Stimulated activated naive CD4-positive, alpha-beta T cell treated with Interleukin-2 at 50 U/mL for 16 hours (primary cell): ENCODE results near the gene TRPM3.

Source experiments
- DNase-seq: peaks from one replicate; lab custom pipeline; 2025; lab: John Stamatoyannopoulos, UW

TRPM3 gene

GRCh38 chr9:70609542-70610286 is 511.7 kb downstream of the TRPM3 start:
- DNase-seq: no peak

GRCh38 chr9:70609011-70609410 is 512.4 kb downstream of the TRPM3 start:
- DNase-seq: no peak

- DNase-seq: no peak
Observed at GRCh38 chr9:70607926-70608325, 513.5 kb downstream of the TRPM3 start.

GRCh38 chr9:70607329-70607728 is 514.1 kb downstream of the TRPM3 start:
- no peak for DNase-seq

- no peak for DNase-seq
Observed at GRCh38 chr9:70603020-70603411, 518.4 kb downstream of the TRPM3 start.

GRCh38 chr9:70602321-70603019 is 519.0 kb downstream of the TRPM3 start:
- no peak for DNase-seq

- no peak for DNase-seq
Observed at GRCh38 chr9:70601000-70601951, 520.1 kb downstream of the TRPM3 start.

GRCh38 chr9:70600506-70600905 is 520.9 kb downstream of the TRPM3 start:
- DNase-seq: no peak

GRCh38 chr9:70597886-70598285 is 523.5 kb downstream of the TRPM3 start:
- DNase-seq: no peak

GRCh38 chr9:70595211-70595610 is 526.2 kb downstream of the TRPM3 start:
- no peak for DNase-seq

GRCh38 chr9:70594386-70594944 is 527.0 kb downstream of the TRPM3 start:
- DNase-seq: no peak

GRCh38 chr9:70593241-70593640 is 528.2 kb downstream of the TRPM3 start:
- no peak for DNase-seq

- DNase-seq: no peak
Observed at GRCh38 chr9:70590315-70590677, 531.1 kb downstream of the TRPM3 start.

GRCh38 chr9:70589571-70590314 is 531.7 kb downstream of the TRPM3 start:
- no peak for DNase-seq

- no peak for DNase-seq
Observed at GRCh38 chr9:70588999-70589398, 532.4 kb downstream of the TRPM3 start.

GRCh38 chr9:70588381-70588780 is 533.0 kb downstream of the TRPM3 start:
- no peak for DNase-seq

GRCh38 chr9:70587201-70587600 is 534.2 kb downstream of the TRPM3 start:
- no peak for DNase-seq

GRCh38 chr9:70586476-70586875 is 534.9 kb downstream of the TRPM3 start:
- no peak for DNase-seq

- no peak for DNase-seq
Observed at GRCh38 chr9:70581955-70582350, 539.5 kb downstream of the TRPM3 start.

- no peak for DNase-seq
Observed at GRCh38 chr9:70581214-70581954, 540.0 kb downstream of the TRPM3 start.
